Panc1 (cell line): Measurements from ENCODE around the gene CSMD2. TPM values are rescaled to one million over a fixed set of nuclear protein-coding genes. Genes with fewer than 3 reads are reported as not detected.

Experiments
- ATAC-seq: fragments of 200-7000 bp; cut with Tn5 transposase; 2 replicates; pipeline ENCODE4 v1.9.1; 2020; ENCODE audit warnings: mild to moderate bottlenecking, moderate library complexity
- BruUV-seq: library from RNA; stranded (reverse); fragments of 400-500 nt; replicated peaks from 2 replicates; lab custom pipeline; 2021; lab: Mats Ljungman, UMichigan
- CTCF ChIA-PET: fragments of 300-600 bp; sonication (Branson Sonifier 250); formaldehyde crosslinking; loops from one replicate; lab custom pipeline; 2022; ENCODE audit warnings: antibody characterized with exemption; lab: Charles Lee
- POLR2A ChIA-PET: fragments of 300-600 bp; sonication (Branson Sonifier 250); formaldehyde crosslinking; loops from one replicate; lab custom pipeline; 2022; ENCODE audit warnings: antibody characterized with exemption; lab: Charles Lee
- DNase-seq: peaks from one replicate; pipeline ENCODE4 v3.0.0-alpha.2; 2010; ENCODE audit warnings: low read depth, low spot score
- H3K27ac ChIP-seq: 2 replicates; pipeline ENCODE4 v1.5.1; 2011; ENCODE audit warnings: mild to moderate bottlenecking, low read length, inconsistent platforms
- H3K27me3 ChIP-seq: fragments of 200-500 bp; sonication (Bioruptor generic); 2 replicates; pipeline ENCODE4 v1.6.0; 2014; ENCODE audit warnings: low read length, inconsistent platforms; ENCODE audit not compliant: control insufficient read depth, insufficient read depth
- H3K36me3 ChIP-seq: fragments of 200-500 bp; sonication (Bioruptor generic); 2 replicates; pipeline ENCODE4 v1.5.1; 2014; ENCODE audit warnings: inconsistent platforms, mild to moderate bottlenecking, low read length, moderate library complexity; ENCODE audit not compliant: control insufficient read depth, insufficient read depth
- H3K4me1 ChIP-seq: 2 replicates; pipeline ENCODE4 v1.5.1; 2011; ENCODE audit warnings: inconsistent platforms, mild to moderate bottlenecking, low read length, moderate library complexity; ENCODE audit not compliant: control insufficient read depth, insufficient read depth
- H3K4me3 ChIP-seq, 2 experiments: 2 replicates each; pipeline ENCODE4 v1.5.1; 2011 to 2012; ENCODE audit warnings: low read depth in 2 of 2, low read length in 2 of 2, mild to moderate bottlenecking in 2 of 2, inconsistent platforms in 1 of 2, moderate library complexity in 1 of 2
- H3K9me3 ChIP-seq: fragments of 200-500 bp; sonication (Bioruptor generic); 2 replicates; pipeline ENCODE4 v1.5.1; 2014; ENCODE audit warnings: low read depth, mild to moderate bottlenecking, inconsistent platforms, low read length, moderate library complexity; ENCODE audit not compliant: control insufficient read depth, insufficient read depth
- CTCF ChIP-seq: fragments of 450-650 bp; IDR thresholded peaks from 2 replicates; pipeline ENCODE4 v1.5.1; 2017; ENCODE audit warnings: mild to moderate bottlenecking
- POLR2AphosphoS5 ChIP-seq: IDR thresholded peaks from 2 replicates; pipeline ENCODE4 v1.6.1; 2012; ENCODE audit warnings: mild to moderate bottlenecking, low read depth, low read length, moderate library complexity
- SIN3A ChIP-seq: IDR thresholded peaks from 2 replicates; pipeline ENCODE4 v1.6.1; 2012; ENCODE audit warnings: low read depth, mild to moderate bottlenecking, low read length, moderate library complexity, borderline replicate concordance; ENCODE audit not compliant: insufficient read depth
- TCF7L2 ChIP-seq: IDR thresholded peaks from 2 replicates; pipeline ENCODE4 v1.6.1; 2011; ENCODE audit warnings: mild to moderate bottlenecking, low read depth, low read length, inconsistent platforms
- in situ Hi-C: cut with HindIII; loops from 2 replicates; pipeline ENCODE4 v1.10.0; 2016; ENCODE audit warnings: low sequenced_read_pairs, low pct_unique_long_range_greater_than_20kb
- intact Hi-C: fragments of 100-400 bp; cut with micrococcal nuclease; formaldehyde crosslinking; loops from one replicate; pipeline ENCODE4 v1.10.0; 2022; ENCODE audit not compliant: unreplicated experiment
- total RNA-seq: library from RNA; stranded (reverse); gene quantifications from one replicate; pipeline ENCODE4 v1.2.1, GENCODE V29; 2021; ENCODE audit not compliant: unreplicated experiment
- TF ChIP-seq, protein P1 (sequence below), 2 experiments: IDR thresholded peaks; 2 replicates each; pipeline ENCODE4 v1.6.1; 2011 to 2012; ENCODE audit warnings: low read depth in 2 of 2, control low read depth in 1 of 2, low read length in 1 of 2, mild to moderate bottlenecking in 1 of 2, moderate library complexity in 1 of 2; ENCODE audit not compliant: insufficient read depth in 1 of 2

The CSMD2 gene
- total RNA-seq, 1 experiment from 2014 or later: not detected

DNA sequence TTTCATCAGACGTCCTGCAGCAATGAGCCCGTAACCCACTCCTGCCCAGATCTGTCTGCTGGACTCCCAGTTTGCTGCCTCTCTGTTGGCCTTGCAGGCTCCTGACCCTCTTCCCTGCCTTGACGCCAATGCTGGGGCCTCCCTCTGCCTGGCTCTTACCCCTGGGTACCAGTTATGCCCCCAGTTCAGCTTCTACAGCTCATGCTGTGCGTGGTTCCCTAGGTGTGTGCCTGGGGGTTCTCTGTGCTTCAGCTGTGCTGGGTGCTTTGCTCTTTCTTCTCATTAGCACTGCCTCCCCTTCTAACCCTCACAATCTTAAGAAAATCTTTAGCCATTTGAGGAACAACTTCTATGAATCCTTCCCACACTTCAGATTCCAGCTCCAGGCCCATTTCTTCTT is 541.2 kb downstream of the CSMD2 start:
- in situ Hi-C loops (no loop called here), intact Hi-C loops (no loop called here)
- ChIA-PET POLR2A (no interaction called here), CTCF (interaction anchor here (1.2 kb wide), 1 partner anchor 9 kb away, joined by 4 read pairs; no protein-coding TSS in a partner anchor)
- Histone ChIP-seq H3K4me1 (no peaks in the 10 kb centered on the region), H3K9me3 (no peaks in the 10 kb centered on the region), H3K27me3 (peaks cover 14% of the 10 kb centered on the region), H3K27ac (no peak overlapping the region), H3K4me3 (no peak overlapping the region), H3K36me3 (no peaks in the 10 kb centered on the region)
- TF ChIP-seq TCF7L2 (no peak), CTCF (no peak), SIN3A (no peak), POLR2AphosphoS5 (no peak)
- TF ChIP-seq, protein P1, sequence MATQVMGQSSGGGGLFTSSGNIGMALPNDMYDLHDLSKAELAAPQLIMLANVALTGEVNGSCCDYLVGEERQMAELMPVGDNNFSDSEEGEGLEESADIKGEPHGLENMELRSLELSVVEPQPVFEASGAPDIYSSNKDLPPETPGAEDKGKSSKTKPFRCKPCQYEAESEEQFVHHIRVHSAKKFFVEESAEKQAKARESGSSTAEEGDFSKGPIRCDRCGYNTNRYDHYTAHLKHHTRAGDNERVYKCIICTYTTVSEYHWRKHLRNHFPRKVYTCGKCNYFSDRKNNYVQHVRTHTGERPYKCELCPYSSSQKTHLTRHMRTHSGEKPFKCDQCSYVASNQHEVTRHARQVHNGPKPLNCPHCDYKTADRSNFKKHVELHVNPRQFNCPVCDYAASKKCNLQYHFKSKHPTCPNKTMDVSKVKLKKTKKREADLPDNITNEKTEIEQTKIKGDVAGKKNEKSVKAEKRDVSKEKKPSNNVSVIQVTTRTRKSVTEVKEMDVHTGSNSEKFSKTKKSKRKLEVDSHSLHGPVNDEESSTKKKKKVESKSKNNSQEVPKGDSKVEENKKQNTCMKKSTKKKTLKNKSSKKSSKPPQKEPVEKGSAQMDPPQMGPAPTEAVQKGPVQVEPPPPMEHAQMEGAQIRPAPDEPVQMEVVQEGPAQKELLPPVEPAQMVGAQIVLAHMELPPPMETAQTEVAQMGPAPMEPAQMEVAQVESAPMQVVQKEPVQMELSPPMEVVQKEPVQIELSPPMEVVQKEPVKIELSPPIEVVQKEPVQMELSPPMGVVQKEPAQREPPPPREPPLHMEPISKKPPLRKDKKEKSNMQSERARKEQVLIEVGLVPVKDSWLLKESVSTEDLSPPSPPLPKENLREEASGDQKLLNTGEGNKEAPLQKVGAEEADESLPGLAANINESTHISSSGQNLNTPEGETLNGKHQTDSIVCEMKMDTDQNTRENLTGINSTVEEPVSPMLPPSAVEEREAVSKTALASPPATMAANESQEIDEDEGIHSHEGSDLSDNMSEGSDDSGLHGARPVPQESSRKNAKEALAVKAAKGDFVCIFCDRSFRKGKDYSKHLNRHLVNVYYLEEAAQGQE (IDR thresholded peaks at IDR 0.05; ENCODE audit: insufficient read depth in 1 of 2, low read depth in 2 of 2, low read length in 1 of 2): no peak
- ATAC-seq (no peak), DNase-seq (no peak)
- no TSS peak for BruUV-seq

- no peaks in the 10 kb centered on the region for H3K36me3 ChIP-seq
- H3K4me3 ChIP-seq: no peak overlapping the region
- TF ChIP-seq, protein P1 (IDR thresholded peaks at IDR 0.05; ENCODE audit: insufficient read depth in 1 of 2, low read depth in 2 of 2, low read length in 1 of 2): no peak
- TF ChIP-seq TCF7L2 (no peak), CTCF (no peak), POLR2AphosphoS5 (no peak), SIN3A (no peak)
- intact Hi-C loops: no loop called here
- in situ Hi-C loops: no loop called here
- BruUV-seq: no TSS peak
- peaks cover 16% of the 10 kb centered on the region for H3K27me3 ChIP-seq
- H3K9me3 ChIP-seq: no peaks in the 10 kb centered on the region
- no peak for DNase-seq
- ChIA-PET POLR2A (no interaction called here), CTCF (no interaction called here)
- no peak for ATAC-seq
- H3K4me1 ChIP-seq: no peaks in the 10 kb centered on the region
- H3K27ac ChIP-seq: no peak overlapping the region
Measured at GRCh38 chr1:33622757-33623156, 542.3 kb downstream of the CSMD2 start.
